SK-N-SH (cell line): ENCODE data around the gene TBL1XR1. TPM values are rescaled to one million over a fixed set of nuclear protein-coding genes. Genes with fewer than 3 reads are reported as not detected.

Experiments
- CTCF ChIA-PET: fragments of 300-600, 350-600 bp; formaldehyde crosslinking; extraction: SDS; loops from one replicate; lab custom pipeline; 2021; lab: Yijun Ruan, JAX
- POLR2A ChIA-PET: fragments of 350-600 bp; sonication (Branson Sonifier 250); formaldehyde crosslinking; extraction: SDS; loops from one replicate; lab custom pipeline; 2020; ENCODE audit warnings: antibody characterized with exemption, inconsistent platforms; lab: Yijun Ruan, JAX
- DNase-seq: peaks from one replicate; pipeline ENCODE4 v3.0.0; 2012
- H2AFZ ChIP-seq: fragments of 200-600 bp; sonication (generic); 2 replicates; pipeline ENCODE4 v1.8.1; 2016; ENCODE audit warnings: antibody characterized with exemption, mild to moderate bottlenecking, low read depth
- H3F3A ChIP-seq: fragments of 200-600 bp; sonication (generic); replicated peaks from 2 replicates; pipeline ENCODE3; 2016; ENCODE audit warnings: antibody characterized with exemption, mild to moderate bottlenecking; ENCODE audit not compliant: insufficient read depth
- H3K27ac ChIP-seq, 2 experiments: fragments of 200-500 bp in 1 of 2; fragments of 200-600 bp in 1 of 2; sonication (Bioruptor generic) in 1 of 2; sonication (generic), shearing (Covaris generic) in 1 of 2; 2 replicates each; pipeline versions ENCODE4 v1.5.1 to v1.6.1; 2014 to 2016; ENCODE audit warnings: low read depth in 2 of 2, inconsistent platforms in 1 of 2, low read length in 1 of 2, mild to moderate bottlenecking in 1 of 2, mixed read lengths in 1 of 2
- H3K27me3 ChIP-seq: fragments of 200-600 bp; sonication (generic), shearing (Covaris generic); 2 replicates; pipeline ENCODE4 v1.6.1; 2016; ENCODE audit warnings: mixed run types; ENCODE audit not compliant: insufficient read depth
- H3K36me3 ChIP-seq, 2 experiments: fragments of 200-500 bp in 1 of 2; fragments of 200-600 bp in 1 of 2; sonication (Bioruptor generic) in 1 of 2; sonication (generic) in 1 of 2; replicated peaks in 1 of 2; 2 replicates each; pipeline versions ENCODE3 to v1.5.1; 2014 to 2016; ENCODE audit warnings: low read length in 1 of 2, mild to moderate bottlenecking in 1 of 2; ENCODE audit not compliant: insufficient read depth in 2 of 2, control insufficient read depth in 1 of 2
- H3K4me1 ChIP-seq, 2 experiments: fragments of 200-500 bp in 1 of 2; fragments of 200-600 bp in 1 of 2; sonication (Bioruptor generic) in 1 of 2; sonication (generic), shearing (Covaris generic) in 1 of 2; 2 replicates each; pipeline versions ENCODE4 v1.5.1 to v1.6.1; 2014 to 2016; ENCODE audit warnings: low read depth in 1 of 2, low read length in 1 of 2, mixed run types in 1 of 2; ENCODE audit not compliant: insufficient read depth in 2 of 2, control insufficient read depth in 1 of 2
- H3K4me2 ChIP-seq: fragments of 200-600 bp; sonication (generic), shearing (Covaris generic); 2 replicates; pipeline ENCODE4 v1.6.1; 2017; ENCODE audit warnings: mixed run types
- H3K4me3 ChIP-seq, 2 experiments: fragments of 200-500 bp in 1 of 2; fragments of 200-600 bp in 1 of 2; sonication (Bioruptor generic) in 1 of 2; sonication (generic), shearing (Covaris generic) in 1 of 2; 2 replicates each; pipeline versions ENCODE4 v1.5.1 to v1.8.1; 2014 to 2016; ENCODE audit warnings: low read depth in 2 of 2, inconsistent platforms in 1 of 2, low read length in 1 of 2, mild to moderate bottlenecking in 1 of 2, mixed read lengths in 1 of 2, moderate library complexity in 1 of 2
- H3K79me2 ChIP-seq: fragments of 200-600 bp; sonication (generic); 2 replicates; pipeline ENCODE4 v1.8.1; 2017; ENCODE audit warnings: mild to moderate bottlenecking; ENCODE audit not compliant: insufficient read depth
- H3K9ac ChIP-seq: fragments of 200-600 bp; sonication (generic); 2 replicates; pipeline ENCODE4 v1.6.1; 2017; ENCODE audit warnings: mixed run types
- H3K9me2 ChIP-seq: fragments of 200-600 bp; sonication (generic); 2 replicates; pipeline ENCODE4 v1.6.1; 2017; ENCODE audit warnings: mixed run types
- H3K9me3 ChIP-seq: fragments of 200-600 bp; sonication (generic); 2 replicates; pipeline ENCODE4 v1.6.1; 2017; ENCODE audit warnings: mixed run types, mild to moderate bottlenecking, moderate library complexity
- H4K20me1 ChIP-seq: fragments of 200-600 bp; sonication (generic); 2 replicates; pipeline ENCODE4 v1.6.1; 2017; ENCODE audit warnings: mild to moderate bottlenecking, mixed run types; ENCODE audit not compliant: insufficient read depth
- CHD2 ChIP-seq: fragments of 150-350 bp; IDR thresholded peaks from 2 replicates; pipeline ENCODE4 v1.6.1; 2018; ENCODE audit warnings: low read length; ENCODE audit not compliant: partially characterized antibody
- CTCF ChIP-seq: fragments of 200-600 bp; sonication (generic); IDR thresholded peaks from 2 replicates; pipeline ENCODE4 v1.6.1; 2017; ENCODE audit warnings: antibody characterized with exemption, mild to moderate bottlenecking, moderate library complexity
- EZH2phosphoT487 ChIP-seq: fragments of 200-600 bp; sonication (generic); IDR thresholded peaks from 2 replicates; pipeline ENCODE4 v1.6.1; 2017; ENCODE audit warnings: low read depth, mixed run types, mild to moderate bottlenecking, antibody characterized with exemption, moderate library complexity, borderline replicate concordance
- FOSL2 ChIP-seq: IDR thresholded peaks from 2 replicates; pipeline ENCODE4 v1.4.0; 2012; ENCODE audit warnings: low read depth, mild to moderate bottlenecking, moderate library complexity, borderline replicate concordance
- IRF3 ChIP-seq: fragments of 150-350 bp; IDR thresholded peaks from 2 replicates; pipeline ENCODE4 v1.6.1; 2016; ENCODE audit warnings: mild to moderate bottlenecking, low read depth, low read length
- MAX ChIP-seq: IDR thresholded peaks from 2 replicates; pipeline ENCODE4 v1.4.0; 2012; ENCODE audit warnings: low read depth
- MEF2A ChIP-seq: IDR thresholded peaks from 2 replicates; pipeline ENCODE4 v1.4.0; 2012; ENCODE audit warnings: low read depth, borderline replicate concordance
- MXI1 ChIP-seq: IDR thresholded peaks from 2 replicates; pipeline ENCODE4 v1.6.1; 2012; ENCODE audit warnings: mild to moderate bottlenecking, low read depth, low read length, improper control_type of control experiment
- NFIC ChIP-seq: IDR thresholded peaks from 2 replicates; pipeline ENCODE4 v1.4.0; 2012; ENCODE audit warnings: borderline replicate concordance
- NRF1 ChIP-seq: IDR thresholded peaks from 2 replicates; pipeline ENCODE4 v1.6.1; 2012; ENCODE audit warnings: low read depth, mild to moderate bottlenecking, low read length
- PBX3 ChIP-seq: IDR thresholded peaks from 2 replicates; pipeline ENCODE4; 2012
- POLR2AphosphoS5 ChIP-seq: IDR thresholded peaks from 2 replicates; pipeline ENCODE4 v1.6.1; 2012; ENCODE audit warnings: low read depth, low read length
- RAD21 ChIP-seq: IDR thresholded peaks from 2 replicates; pipeline ENCODE4 v1.6.1; 2012; ENCODE audit warnings: mild to moderate bottlenecking, low read length
- RCOR1 ChIP-seq: fragments of 150-350 bp; IDR thresholded peaks from 2 replicates; pipeline ENCODE4 v1.6.1; 2017; ENCODE audit warnings: antibody characterized with exemption, low read length
- RFX5 ChIP-seq: IDR thresholded peaks from 2 replicates; pipeline ENCODE4 v1.6.1; 2012; ENCODE audit warnings: mild to moderate bottlenecking, improper control_type of control experiment, low read length
- TEAD4 ChIP-seq: IDR thresholded peaks from 2 replicates; pipeline ENCODE4 v1.4.0; 2012; ENCODE audit warnings: mild to moderate bottlenecking, borderline replicate concordance; ENCODE audit not compliant: insufficient read depth
- USF1 ChIP-seq: IDR thresholded peaks from 2 replicates; pipeline ENCODE4 v1.4.0; 2012; ENCODE audit warnings: low read depth, borderline replicate concordance
- ZBTB33 ChIP-seq: IDR thresholded peaks from 2 replicates; pipeline ENCODE4 v1.4.0; 2012; ENCODE audit warnings: low read depth, borderline replicate concordance
- WGBS: methylation state at CpG from one replicate; pipeline ENCODE4 v1.1.6; 2017; ENCODE audit warnings: low lambda C conversion rate; 5-methylcytosine and 5-hydroxymethylcytosine counted together
- polyA plus RNA-seq, 3 experiments: library from polyadenylated mRNA; depleted of rRNA; stranded (reverse); fragments of >200 nt; gene quantifications; 2 replicates each; pipeline ENCODE4 v1.2.3, GENCODE V29; 2012

Gene TBL1XR1
- polyA plus RNA-seq, 1 of the 3 experiments (the other 2 are of a cell fraction): 20.9 TPM

- no peak for DNase-seq
- Histone ChIP-seq H3K4me2 (no peak overlapping the region), H3K4me1 (no peaks in the 10 kb centered on the region; a peak in 1 of 4 replicates), H3K27ac (no peak overlapping the region), H3F3A (peaks cover 5% of the 10 kb centered on the region), H2AFZ (no peak overlapping the region), H3K4me3 (no peak overlapping the region), H3K27me3 (no peaks in the 10 kb centered on the region), H3K79me2 (peaks cover 99% of the 10 kb centered on the region), H3K9me3 (no peaks in the 10 kb centered on the region), H3K9me2 (no peaks in the 10 kb centered on the region), H3K9ac (no peak overlapping the region), H3K36me3 (peaks cover 0 to 17% of the 10 kb centered on the region in 2 experiments), H4K20me1 (peaks cover 92% of the 10 kb centered on the region)
- ChIA-PET CTCF (no interaction called here), POLR2A (no interaction called here)
- WGBS: 86% methylated on average over 10 of the region's 10 CpGs
- TF ChIP-seq CTCF (no peak), TEAD4 (no peak), PBX3 (no peak), RFX5 (no peak), CHD2 (no peak), NFIC (no peak), RCOR1 (no peak), NRF1 (no peak), FOSL2 (no peak), RAD21 (no peak), POLR2AphosphoS5 (no peak), MEF2A (no peak), MAX (no peak), USF1 (no peak), EZH2phosphoT487 (no peak), MXI1 (no peak), ZBTB33 (no peak), IRF3 (no peak)
Observed at GRCh38 chr3:177135841-177136492, 61.3 kb downstream of the TBL1XR1 start.
